ENCODE data around the gene RPS6KA4.

The RPS6KA4 gene

DNA sequence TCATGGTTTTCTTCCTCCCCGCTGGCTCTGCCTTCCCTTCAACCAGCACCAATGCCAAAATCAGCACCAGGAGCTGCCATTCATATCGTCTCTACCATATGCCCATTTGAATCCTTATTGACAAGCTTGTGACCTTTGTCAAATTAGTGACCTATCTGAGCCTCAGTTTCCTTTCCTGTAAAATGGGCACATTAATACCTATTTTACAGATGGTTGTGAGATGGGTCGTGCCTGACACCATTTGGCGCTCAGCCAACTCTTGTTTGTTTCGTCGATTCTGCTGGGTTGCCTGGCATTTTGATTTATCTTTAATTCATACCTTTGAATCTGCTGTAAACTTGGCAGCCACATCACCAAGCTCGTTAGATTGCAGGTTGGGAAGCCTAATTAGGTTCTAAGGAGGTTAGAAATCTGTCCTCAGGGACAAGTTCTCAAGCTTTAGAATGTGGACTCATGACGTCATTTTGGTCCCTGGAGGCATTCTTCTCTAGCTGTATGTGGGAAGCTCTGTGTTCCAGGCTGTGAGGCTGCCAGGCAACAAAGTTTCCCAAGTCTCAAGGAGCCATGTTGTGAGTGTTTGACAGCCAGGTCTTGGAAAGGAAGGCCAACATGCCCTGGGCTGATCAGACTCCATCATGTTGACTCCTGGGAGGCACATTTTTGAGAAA, 61.0 kb downstream of the RPS6KA4 start:
- DNase-seq (ENCODE audit: low spot score): no peak

All from kidney capillary endothelial cell (primary cell).